ENCODE measurements around the gene OPCML.

Gene OPCML

DNA sequence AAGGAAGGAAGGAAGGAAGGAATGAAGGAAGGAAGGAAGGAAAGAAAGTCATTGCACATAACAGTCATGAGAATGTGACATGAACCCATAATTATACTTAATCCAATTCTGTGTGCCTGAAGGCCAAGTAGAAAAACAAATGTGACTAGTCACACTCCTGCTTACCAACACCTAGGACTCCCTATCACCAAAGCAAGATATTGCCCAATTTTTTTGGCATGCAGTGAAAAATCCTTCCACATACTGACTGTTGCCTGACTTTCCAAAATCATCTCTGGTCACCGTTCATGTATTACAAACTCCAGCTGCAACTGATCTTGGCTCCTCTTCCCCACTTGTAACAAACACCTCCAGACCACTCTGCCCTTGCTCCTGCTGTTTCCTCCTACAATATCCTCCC is 516.8 kb downstream of the OPCML start:
- no peak for DNase-seq

DNA sequence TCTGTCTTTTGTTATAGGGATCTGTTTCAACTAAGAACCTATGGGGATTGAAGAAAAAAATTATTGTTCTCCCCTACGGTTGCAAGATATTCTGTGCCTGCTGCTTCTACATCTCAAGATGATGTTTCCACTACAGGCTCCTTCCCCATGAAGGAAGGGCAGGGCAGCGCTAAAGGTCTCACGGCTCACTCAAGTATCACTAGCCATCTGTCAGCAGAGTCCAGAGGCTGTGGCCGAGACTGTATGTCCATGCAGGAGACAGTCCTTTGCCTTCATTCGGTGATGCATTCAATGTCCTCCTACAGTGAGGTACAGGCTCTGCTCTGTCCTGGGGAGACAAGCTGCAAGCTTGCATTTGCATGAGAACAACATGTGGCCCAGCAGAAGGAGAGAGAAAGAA is 518.0 kb downstream of the OPCML start:
- no peak for DNase-seq

DNA sequence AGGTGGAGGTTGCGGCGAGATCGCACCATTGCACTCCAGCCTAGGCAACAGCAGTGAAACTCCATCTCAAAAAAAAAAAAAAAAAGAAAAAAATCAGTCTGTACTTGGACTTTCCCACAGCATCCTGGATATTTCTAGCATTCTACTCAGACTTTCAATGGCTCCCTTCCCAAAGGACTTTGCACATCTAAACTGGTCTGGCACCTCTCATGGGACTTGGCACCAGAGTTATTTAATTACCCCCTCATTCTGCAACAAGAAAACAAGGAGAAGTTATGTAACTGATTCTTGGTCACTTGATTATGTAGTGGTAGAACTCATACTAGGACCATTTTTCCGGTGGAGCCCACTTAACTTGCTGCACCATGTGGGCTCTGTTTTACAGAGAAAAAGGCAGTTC is 519.5 kb downstream of the OPCML start:
- no peak for DNase-seq

DNA sequence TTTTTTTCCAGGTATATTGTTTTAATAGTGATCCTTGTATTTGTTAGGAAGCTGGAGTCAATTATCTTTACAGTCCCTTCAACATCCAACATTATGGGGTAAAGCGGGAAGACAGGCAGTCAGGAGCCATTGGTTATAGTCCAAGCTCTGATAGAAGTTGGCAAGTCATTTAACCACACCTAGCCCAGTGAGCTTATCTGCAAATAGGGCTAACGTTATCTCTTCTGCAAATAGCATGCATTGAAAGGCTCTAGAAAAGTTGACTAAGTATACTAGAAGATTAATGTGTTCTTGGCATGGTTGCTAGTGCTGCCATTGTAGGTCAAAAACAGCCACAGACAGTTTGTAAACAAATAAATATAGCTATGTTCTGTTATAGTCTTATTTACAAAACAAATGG is 520.7 kb downstream of the OPCML start:
- DNase-seq, result no peak

DNA sequence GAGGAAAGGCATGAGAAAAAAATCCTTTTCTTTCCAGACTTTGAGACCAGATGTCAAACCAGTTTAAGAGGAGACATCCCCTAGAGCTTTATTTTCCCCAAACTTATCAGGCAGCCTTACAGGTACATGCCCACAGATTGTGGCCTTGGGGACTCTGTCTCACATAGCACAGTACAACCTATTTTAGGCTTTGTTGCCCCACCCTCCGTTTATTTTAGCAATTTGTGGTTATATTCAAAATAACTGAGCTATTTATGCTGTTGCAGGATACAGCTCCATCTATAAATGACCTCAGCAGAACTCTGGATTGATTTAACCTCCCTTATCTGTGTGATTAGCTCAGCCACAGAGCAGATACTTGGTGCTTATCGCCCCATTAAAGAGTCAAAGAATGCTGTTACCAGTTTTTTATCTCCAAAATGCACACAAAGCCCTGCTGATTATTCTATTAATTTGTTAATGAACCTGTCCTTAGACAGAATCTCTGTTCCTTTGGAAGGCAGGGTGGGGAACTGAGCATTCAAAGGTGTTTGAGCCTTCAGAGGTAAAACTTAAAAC is 525.2 kb downstream of the OPCML start:
- no peak for DNase-seq

DNA sequence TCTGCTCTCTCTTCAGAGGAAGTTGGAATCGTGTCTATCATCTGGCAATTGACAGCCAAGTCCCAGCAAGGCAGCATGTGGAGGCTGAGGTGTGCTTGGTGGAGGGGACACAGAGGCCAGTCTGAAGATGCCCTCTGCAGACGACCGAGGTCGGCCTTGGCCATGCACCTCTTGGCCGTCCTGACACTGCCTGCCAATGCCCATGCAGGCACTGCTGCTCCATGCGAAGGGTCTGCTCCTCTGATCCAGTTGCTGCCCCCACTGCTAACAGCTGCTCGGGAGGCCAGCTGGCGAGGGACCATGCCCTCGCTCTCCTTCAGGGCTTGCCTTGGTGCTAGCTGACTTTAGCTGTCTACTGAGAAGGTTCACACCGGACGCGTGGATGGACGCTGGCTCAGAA is 527.9 kb downstream of the OPCML start:
- DNase-seq, result no peak

DNA sequence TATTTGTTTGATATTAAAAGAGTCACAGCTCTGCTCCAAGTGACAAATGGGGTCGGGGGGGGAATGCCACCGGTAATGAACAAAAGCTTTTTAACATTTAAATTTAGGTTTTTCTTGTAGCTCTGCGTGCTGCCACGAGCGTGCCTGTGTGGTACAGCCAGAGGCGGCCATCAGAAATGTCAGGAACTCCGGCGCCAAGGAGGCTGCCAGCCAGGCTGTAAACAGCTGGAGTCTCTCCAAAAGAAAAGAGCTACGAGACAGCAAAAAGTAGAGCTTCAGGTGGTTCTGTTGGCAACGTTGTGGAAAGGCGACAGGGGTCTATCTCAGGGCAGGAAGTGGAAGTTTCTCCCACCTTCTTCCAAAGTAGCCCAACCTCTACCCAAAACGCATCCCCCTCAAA is 532.8 kb downstream of the OPCML start:
- no peak for DNase-seq

DNA sequence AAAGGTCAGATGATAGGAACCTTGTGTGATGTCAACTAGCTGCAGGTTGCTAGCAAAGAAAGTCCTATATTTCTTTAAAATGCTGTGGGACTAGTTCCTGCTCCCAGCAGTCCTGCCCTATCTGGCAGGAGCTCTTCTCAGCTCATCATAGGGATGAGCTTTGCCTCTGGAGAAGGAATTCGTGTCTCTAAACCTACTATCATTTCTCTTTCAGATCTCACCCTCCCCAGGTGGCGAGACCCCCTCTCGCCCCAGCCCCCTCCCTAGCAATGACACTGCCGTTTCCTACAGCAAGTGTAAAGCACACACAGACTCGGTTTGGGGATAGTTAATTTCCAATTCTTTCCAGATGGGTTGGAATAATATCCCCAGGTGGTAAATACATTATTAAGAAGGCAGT is 533.3 kb downstream of the OPCML start:
- no peak for DNase-seq

DNA sequence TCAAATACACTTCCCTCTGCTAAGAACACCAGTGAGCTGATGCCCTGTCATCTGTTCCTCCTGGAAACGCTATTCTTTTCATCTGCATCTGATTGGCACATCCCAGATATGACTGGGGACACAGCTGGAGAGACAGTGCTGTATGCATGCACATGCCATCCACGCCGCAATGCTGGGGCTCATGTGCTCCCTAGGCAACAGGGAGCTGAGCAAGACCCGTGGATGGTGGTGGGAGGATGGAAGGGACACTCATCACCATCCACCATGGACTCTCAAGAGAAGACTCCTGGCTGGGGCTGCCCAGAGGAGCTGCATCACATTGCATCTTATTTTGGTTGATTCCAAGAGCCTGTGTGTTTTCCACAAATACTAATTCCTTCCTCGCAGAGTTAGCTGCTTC is 534.9 kb downstream of the OPCML start:
- DNase-seq, result no peak

DNA sequence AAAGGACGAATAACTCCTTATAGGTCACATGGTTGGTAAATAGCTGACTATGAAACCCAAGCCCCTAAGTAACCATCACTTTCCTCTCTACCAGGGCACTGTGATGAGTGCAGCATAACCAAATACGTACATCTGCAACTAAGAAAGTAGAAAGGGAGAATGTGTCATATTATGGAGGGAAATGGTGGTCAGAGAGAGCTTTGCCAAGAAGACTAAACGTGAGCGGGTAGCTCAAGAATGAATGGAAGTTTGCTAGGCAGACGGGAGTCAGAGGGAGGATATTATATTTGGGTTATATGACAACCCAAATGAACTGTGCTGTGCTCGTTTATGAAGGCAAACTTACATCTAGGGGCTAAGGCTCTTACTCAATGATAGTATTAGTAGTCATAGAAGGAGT is 537.3 kb downstream of the OPCML start:
- no peak for DNase-seq

DNA sequence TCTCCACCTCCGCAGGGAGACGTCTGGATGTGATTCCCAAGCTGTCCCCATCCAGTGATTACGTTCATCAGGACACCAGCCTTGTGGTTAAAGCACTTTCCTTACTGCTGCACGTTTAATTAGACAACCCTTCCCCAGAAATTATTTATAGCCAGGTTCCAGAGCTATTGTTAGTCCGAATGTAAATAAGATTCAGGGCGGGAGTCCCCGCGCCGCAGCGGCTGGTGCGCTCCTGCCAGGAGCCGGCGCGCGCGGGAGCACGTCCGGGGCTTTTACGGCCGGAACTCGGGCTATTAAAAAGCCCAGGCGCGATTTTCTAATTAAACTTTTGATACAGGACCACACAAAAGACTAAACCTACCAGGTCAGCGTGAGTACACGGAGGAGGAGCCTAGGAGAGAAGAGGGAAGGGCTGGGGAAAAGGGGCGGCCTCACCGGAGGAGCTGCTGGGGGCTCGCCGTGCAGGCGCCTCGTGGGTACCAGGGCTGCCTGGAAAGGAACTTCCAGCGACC is 538.3 kb downstream of the OPCML start:
- no peak for DNase-seq

DNA sequence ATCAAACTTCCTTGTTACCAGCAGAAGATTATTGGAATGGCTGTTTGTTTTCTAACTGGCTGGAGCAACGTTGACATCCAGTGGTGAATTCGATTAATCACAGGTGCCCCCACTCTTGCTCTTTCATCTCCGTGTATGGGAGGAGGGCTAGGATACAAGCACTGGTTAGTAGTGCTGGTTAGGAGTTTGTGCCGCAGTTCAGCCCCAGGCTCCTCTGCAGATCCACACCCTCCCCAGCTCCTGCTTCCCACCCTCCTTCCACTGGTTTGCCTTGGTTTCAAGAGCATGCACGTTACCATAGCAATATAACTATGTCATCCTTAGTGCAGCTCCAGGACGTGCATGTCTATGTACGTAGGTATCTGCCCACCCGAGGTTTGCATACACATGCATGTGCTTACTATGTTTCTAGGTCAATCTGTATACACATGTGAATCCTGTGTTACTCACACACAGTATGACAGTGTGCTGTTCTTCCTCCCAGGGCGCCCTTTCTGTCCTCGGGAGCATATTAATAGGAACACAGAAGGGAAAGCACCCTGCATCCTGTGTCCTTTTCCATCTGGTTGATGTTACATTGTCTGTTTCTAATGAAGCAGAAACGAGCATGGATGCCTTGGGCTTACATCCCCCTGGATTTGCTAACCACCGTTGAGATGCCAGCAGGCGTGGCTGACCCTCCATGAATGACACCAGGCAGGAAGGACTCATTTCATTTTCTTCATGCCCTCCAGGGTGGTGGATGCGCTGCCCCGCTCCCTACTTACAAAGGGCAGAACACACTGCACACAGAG is 539.3 kb downstream of the OPCML start:
- no peak for DNase-seq

DNA sequence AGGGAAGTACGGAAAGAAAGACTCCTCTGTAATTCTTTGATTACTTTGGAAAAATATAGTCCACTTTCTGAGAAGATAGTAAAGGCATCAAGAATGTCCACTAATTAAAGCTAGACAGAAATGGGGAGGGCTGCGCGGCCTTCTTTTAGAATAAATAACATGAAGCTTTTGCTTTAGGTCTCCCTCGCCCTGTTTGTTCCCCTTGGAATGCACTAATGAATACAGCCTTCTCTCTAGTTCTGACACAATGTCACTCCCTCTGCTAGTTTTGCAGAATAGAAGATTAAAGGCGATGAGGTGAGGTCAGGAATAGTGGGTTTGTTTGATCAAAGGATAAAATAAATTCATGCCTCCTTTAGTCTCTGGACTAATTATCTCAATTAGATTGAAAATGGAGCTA is 543.9 kb downstream of the OPCML start:
- no peak for DNase-seq

DNA sequence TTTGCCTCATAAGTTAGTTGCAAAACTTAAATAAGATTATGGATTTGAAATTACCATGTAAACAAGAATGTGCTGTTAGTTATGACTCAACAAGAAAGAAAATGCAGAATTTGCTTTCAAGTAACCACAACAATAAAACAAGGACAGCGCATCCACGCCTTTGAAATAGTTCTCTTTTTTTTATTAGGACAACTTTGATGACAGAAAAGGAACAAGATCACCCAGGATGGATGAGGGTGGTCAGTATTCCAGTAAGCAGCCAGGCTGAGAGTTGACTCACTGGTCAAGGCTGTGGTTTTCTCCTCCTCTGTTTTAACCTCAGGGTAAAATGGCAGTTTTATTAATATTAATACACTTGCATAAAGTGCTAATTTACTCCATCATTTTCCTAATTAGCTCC is 544.4 kb downstream of the OPCML start:
- DNase-seq, result no peak

DNA sequence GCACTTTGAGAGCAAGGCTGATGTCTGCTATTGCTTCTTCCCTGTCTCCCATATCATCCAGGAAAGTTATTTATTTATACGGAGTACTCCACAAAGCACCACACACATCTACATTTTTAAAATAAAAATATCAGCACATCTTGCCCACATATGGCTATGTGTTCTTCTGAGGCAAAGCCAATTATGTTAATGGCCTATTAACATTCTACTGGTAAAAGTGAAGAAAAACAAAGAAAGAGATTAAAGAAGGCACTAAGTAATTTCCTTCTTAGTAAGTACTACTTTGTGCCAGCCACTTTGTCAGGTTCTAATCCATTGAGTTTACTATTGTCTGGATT is 548.7 kb downstream of the OPCML start:
- no peak for DNase-seq

DNA sequence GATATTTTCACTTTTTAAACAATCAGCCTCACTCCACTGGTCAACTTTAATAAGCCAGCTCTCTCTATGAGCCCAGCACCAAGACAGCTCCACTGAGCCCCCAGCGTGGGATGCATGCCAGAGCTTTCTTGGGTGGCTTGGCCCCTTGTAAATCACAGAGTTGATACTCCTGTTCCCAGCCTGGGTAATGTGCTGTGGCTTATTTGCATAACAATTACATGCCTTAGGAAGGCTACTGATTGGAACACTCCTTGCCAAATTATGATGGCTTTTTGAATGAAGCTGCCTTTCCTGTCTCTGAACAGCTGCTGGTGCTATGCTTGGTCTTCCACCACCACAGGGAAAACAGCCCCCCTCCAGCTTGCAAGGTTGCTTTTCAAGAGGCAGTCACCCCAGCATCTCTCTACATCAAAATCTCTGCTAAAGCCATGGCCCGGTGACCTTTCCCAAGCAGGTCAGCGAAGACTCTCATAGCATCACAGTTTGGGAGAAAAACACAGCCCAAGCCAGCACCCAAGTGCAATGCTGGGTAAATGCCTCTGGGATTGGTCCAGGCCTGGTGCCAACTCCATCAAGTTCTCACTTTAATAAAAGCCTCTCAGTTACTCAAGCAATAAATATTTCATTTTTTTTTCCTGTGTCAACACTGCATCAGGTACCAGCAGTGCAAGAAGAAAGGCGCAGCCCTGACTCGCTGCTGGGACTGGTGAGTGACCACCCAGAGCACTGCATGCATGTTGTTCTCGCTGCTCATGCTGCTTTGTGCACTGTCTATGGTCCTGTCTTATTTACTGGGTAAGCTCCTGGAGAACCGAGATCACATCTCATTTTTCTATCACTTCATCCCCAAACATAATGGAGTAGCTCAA is 549.3 kb downstream of the OPCML start:
- no peak for DNase-seq

DNA sequence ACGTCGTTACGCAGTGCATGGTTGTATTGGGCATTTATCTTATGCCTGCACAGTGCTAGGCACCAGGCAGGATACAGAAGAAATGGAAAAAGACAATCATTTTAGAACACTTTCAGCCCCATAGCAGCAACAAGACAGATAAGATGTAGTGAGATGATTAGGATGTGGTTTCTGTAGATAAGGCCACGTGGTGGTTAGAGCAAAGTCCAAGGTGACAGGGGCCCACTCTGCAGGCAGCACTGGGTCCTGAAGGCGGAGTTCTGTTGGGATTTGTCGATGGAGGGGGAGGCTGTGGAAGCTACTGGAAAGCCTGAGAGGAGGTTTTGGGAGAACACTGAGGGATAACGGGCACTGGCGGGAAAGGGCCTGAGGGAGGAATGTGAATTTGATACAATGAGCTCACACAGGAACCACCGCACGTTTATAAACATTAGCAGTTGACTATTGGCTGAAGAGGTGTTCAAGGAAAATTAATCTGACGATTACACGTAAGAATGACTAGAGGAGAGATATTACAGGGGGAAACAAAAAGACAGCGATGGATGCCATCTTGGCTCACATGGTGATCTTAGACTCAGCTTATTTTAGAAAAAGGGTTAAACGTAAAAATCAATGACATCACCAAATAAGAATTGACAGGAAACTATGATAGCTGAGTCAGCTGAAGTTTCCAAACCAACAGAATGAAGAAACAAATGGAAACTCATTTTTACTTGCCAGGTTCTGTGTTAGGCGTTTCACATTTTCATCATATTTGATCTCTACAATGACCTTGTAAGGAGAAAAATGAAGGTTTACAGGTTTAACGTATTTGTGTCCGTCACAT is 551.0 kb downstream of the OPCML start:
- DNase-seq, result no peak

DNA sequence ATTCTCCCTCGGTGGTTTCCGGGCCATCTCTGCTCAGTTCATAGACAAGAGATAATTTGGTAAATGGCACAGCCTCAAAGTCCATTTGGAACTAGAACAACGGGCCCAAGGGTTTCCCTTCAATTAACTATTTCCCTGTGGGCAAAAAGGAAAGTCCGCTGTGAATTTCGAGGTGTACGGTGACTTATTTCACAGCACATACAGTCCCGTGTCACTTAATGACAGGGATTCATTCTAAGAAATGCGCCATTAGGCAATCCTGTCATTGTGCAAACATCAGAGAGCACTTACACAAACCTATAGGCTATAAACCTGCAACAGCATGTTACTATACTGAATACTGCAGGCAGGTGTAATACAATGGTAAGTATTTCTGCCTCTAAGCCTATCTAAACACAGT is 551.6 kb downstream of the OPCML start:
- DNase-seq, result no peak

DNA sequence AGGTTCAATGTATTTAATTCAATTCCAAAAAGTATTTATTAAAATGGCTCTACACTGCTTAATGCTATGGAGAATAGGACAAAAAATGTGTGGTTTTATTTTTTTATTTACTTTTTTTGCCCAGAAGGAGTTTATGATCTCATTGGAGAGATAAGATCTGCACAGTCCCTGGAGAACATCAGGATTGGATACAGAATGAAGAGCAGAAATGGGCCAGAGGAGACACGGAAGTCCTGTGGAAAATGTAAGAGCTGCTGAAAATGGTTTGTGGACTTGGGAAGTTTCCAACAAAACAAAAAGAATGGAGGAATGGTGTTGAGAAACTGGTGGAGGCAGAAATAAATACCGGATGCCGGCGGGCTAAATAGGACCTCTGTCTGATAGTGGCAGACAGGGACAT is 554.6 kb downstream of the OPCML start:
- no peak for DNase-seq

DNA sequence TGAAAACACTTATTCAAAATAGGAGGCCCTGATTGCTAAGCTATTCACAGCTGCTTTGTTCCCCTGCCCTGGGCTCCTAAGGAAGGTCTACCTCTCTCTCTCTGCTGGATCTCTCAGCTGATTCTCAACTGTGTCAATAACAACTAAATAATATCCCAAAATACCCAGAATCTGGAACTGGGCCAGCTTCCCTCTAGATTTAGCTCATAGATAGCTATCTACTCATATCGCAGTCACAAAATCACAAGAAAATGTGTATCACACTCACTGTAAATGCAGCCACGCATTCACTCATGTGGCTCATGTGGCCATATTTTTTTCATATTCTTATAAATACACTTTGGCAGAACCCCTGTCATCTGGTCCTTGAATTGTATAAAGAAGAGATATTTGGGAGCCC is 555.1 kb downstream of the OPCML start:
- DNase-seq, result no peak

DNA sequence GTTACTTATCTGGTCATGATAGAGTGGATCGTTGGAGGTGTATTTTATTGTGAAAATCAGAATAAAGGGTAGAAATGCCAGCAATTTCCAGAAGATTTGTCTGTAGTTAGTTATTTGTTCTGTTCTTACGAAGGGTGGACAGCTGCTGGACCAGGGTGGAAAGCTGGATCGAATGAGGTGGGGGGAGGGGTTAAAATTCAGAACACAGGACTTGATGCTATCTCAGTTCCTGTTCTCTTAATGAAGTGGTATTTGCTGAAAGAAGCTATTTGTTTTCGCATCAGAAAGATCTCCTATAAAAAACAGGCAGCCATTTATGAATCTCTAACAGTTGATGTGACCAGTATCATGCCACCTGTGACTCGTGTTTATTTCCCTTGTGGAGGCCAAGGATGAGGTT is 556.2 kb downstream of the OPCML start:
- DNase-seq, result no peak

DNA sequence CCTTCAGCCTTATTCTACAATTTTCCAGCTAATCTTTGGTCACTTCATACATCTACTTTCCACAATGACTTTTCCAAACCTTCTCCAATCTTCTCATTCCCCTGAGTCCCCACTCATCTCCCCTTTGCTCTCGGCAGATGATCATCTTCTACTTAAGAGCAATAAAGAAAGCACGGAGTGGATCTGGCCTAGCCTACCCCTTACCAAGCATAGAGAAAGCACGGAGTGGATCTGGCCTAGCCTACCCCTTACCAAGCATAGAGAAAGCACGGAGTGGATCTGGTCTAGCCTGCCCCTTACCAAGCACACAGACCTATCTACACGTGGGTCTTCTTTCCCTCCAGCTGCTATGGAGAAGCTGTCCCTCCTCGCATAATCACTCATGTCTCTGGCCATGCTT is 558.6 kb downstream of the OPCML start:
- DNase-seq, result no peak

DNA sequence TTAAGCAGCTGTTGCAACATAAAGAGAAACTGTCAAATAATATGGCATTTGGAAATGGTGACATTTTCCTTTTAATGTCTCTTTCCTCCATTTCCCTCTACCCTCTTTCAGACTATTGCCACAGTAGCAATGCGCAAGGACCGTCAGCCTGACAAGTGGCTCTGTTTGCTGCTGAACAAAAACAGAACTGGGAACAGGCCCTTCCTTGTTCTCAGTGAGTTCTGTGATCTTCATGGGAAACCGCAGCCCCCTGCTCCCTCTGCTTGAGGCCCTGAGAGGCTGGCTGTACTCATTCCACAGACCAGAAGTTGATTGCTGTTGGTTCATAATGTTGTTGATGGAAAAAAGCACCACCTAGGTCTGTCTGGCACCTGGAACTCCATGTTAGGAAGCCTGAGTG is 559.7 kb downstream of the OPCML start:
- no peak for DNase-seq
